ENCODE data around the gene FOXP1. TPM values are rescaled to one million over a fixed set of nuclear protein-coding genes. Genes with fewer than 3 reads are reported as not detected.

Gene FOXP1
- total and polyA plus RNA-seq, 7 experiments from 2014 or later: 104 to 537 (median 444) TPM

- peaks cover 34 to 70% of the 10 kb centered on the region in 2 donors for H3K4me1 ChIP-seq (ENCODE audit: control insufficient read depth in 2 of 2, insufficient read depth in 2 of 2, low read length in 2 of 2)
- H3K9me3 Mint-ChIP-seq: peaks cover 0 to 4% (median 0%) of the 10 kb centered on the region in 11 donors
- ATAC-seq (no peak), DNase-seq (no peak)
- peak overlapping the region; percentile 18 to 78 (median 60) for H3K4me3 Mint-ChIP-seq
- H3K9me3 ChIP-seq (ENCODE audit: control insufficient read depth in 2 of 3, low read length in 3 of 3): no peaks in the 10 kb centered on the region
- no peaks in the 10 kb centered on the region for H3K36me3 ChIP-seq (ENCODE audit: control insufficient read depth in 2 of 3, insufficient read depth in 3 of 3, low read length in 3 of 3)
- H3K4me3 ChIP-seq (ENCODE audit: low read length): no peak overlapping the region
- peaks cover 59 to 94% (median 90%) of the 10 kb centered on the region in 7 donors for H3K4me1 Mint-ChIP-seq
- no peaks in the 10 kb centered on the region for H3K27me3 Mint-ChIP-seq
- peaks cover 10 to 60% (median 53%) of the 10 kb centered on the region in 5 donors for H3K36me3 Mint-ChIP-seq
- H3K27ac ChIP-seq (ENCODE audit: low read depth, low read length): peak overlapping the region; percentile 42
- intact Hi-C loops (cut with micrococcal nuclease): loop anchor here (1.0 to 5.0 kb wide), 8 partner anchors 11 to 498 kb away; no protein-coding TSS in a partner anchor
- ChIA-PET POLR2A (interaction anchor here (0.7 to 2.3 kb wide), 10 partner anchors 9 to 341 kb away, joined by 3 to 9 read pairs (median 4); no protein-coding TSS in a partner anchor), CTCF (interaction anchor here (0.8 to 1.0 kb wide), 3 partner anchors 11 to 80 kb away, joined by 3 to 5 read pairs (median 3); no protein-coding TSS in a partner anchor)
- H3K27ac Mint-ChIP-seq: peak overlapping the region; percentile 43 to 98 (median 92)
- no peaks in the 10 kb centered on the region for H3K27me3 ChIP-seq (ENCODE audit: control insufficient read depth in 2 of 2, insufficient read depth in 2 of 2, low read length in 2 of 2)
These were observed 496.8 kb downstream of the FOXP1 start for GRCh38 chr3:71086777-71087142.

GRCh38 chr3:71083726-71084131, 499.8 kb downstream of the FOXP1 start:
- CTCF ChIA-PET: no interaction called here
- no peaks in the 10 kb centered on the region for H3K36me3 ChIP-seq (ENCODE audit: control insufficient read depth in 2 of 3, insufficient read depth in 3 of 3, low read length in 3 of 3)
- no peaks in the 10 kb centered on the region for H3K9me3 ChIP-seq (ENCODE audit: control insufficient read depth in 2 of 3, low read length in 3 of 3)
- peak overlapping the region in 9 of 10 donors; percentile 11 to 55 (median 34) for H3K4me3 Mint-ChIP-seq
- peak overlapping the region; percentile 32 for H3K27ac ChIP-seq (ENCODE audit: low read depth, low read length)
- intact Hi-C loops (cut with micrococcal nuclease): no loop called here
- POLR2A ChIA-PET: interaction anchor here (0.6 kb wide), 2 partner anchors 46 to 1932 kb away, joined by 3 to 4 read pairs; no protein-coding TSS in a partner anchor
- peak in 1 of 9 donors; percentile 35 for DNase-seq
- peaks cover 48 to 76% of the 10 kb centered on the region in 2 donors for H3K4me1 ChIP-seq (ENCODE audit: control insufficient read depth in 2 of 2, insufficient read depth in 2 of 2, low read length in 2 of 2)
- H3K27me3 ChIP-seq (ENCODE audit: control insufficient read depth in 2 of 2, insufficient read depth in 2 of 2, low read length in 2 of 2): no peaks in the 10 kb centered on the region
- H3K4me3 ChIP-seq (ENCODE audit: low read length): no peak overlapping the region
- H3K4me1 Mint-ChIP-seq: peaks cover 67 to 96% (median 90%) of the 10 kb centered on the region in 7 donors
- ATAC-seq: peak; percentile 36
- H3K27me3 Mint-ChIP-seq: no peaks in the 10 kb centered on the region
- peaks cover 0 to 2% (median 0%) of the 10 kb centered on the region in 11 donors for H3K9me3 Mint-ChIP-seq
- H3K27ac Mint-ChIP-seq: peak overlapping the region; percentile 18 to 90 (median 87)
- peaks cover 10 to 49% (median 44%) of the 10 kb centered on the region in 5 donors for H3K36me3 Mint-ChIP-seq

- Histone ChIP-seq H3K27me3 (ENCODE audit: control insufficient read depth in 2 of 2, insufficient read depth in 2 of 2, low read length in 2 of 2) (no peaks in the 10 kb centered on the region), H3K4me3 (ENCODE audit: low read length) (no peak overlapping the region), H3K36me3 (ENCODE audit: control insufficient read depth in 2 of 3, insufficient read depth in 3 of 3, low read length in 3 of 3) (no peaks in the 10 kb centered on the region), H3K9me3 (ENCODE audit: control insufficient read depth in 2 of 3, low read length in 3 of 3) (no peaks in the 10 kb centered on the region), H3K27ac (ENCODE audit: low read depth, low read length) (peak overlapping the region; percentile 32), H3K4me1 (ENCODE audit: control insufficient read depth in 2 of 2, insufficient read depth in 2 of 2, low read length in 2 of 2) (peaks cover 42 to 76% of the 10 kb centered on the region in 2 donors)
- Mint-ChIP-seq H3K27me3 (no peaks in the 10 kb centered on the region), H3K4me3 (peak overlapping the region in 6 of 10 donors; percentile 26 to 55 (median 44)), H3K27ac (peak overlapping the region in 8 of 9 donors; percentile 76 to 90 (median 87)), H3K36me3 (peaks cover 10 to 43% (median 39%) of the 10 kb centered on the region in 5 donors), H3K4me1 (peaks cover 65 to 96% (median 90%) of the 10 kb centered on the region in 7 donors), H3K9me3 (peaks cover 0 to 2% (median 0%) of the 10 kb centered on the region in 11 donors)
- DNase-seq (no peak), ATAC-seq (no peak)
- CTCF ChIA-PET: no interaction called here
- intact Hi-C loops (cut with micrococcal nuclease): no loop called here
- POLR2A ChIA-PET: no interaction called here
These were observed 500.7 kb downstream of the FOXP1 start for GRCh38 chr3:71082833-71083232.

DNA sequence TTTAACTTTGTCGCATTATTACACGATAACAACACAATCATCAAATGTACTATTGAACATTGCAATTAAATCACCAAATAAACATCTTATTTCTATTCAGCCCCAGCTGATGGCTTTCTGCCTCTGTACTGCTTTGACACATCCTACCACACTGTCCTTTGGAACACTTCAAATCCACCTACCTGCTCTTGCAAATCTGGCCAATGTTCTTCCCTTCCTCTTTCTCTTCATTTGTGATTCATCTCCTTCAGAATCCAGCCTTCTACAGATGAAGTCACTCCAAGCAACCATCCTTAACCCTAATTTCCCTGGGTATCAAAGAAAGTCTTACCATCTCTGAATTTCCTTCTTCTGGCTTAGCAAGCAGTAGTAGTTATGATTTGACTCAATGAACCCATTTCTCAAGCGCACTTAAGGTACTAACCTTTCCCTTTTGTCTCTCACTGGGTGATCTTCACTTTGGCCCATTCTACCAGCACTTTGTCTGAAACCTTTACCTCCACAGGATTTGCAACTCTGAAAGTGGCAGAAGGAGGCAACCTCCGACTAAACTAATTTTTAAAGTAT, 502.9 kb downstream of the FOXP1 start:
- ATAC-seq (no peak), DNase-seq (no peak)
- Histone ChIP-seq H3K36me3 (ENCODE audit: control insufficient read depth in 2 of 3, insufficient read depth in 3 of 3, low read length in 3 of 3) (no peaks in the 10 kb centered on the region), H3K27ac (ENCODE audit: low read depth, low read length) (peak overlapping the region; percentile 55), H3K9me3 (ENCODE audit: control insufficient read depth in 2 of 3, low read length in 3 of 3) (no peaks in the 10 kb centered on the region), H3K27me3 (ENCODE audit: control insufficient read depth in 2 of 2, insufficient read depth in 2 of 2, low read length in 2 of 2) (no peaks in the 10 kb centered on the region), H3K4me3 (ENCODE audit: low read length) (no peak overlapping the region), H3K4me1 (ENCODE audit: control insufficient read depth in 2 of 2, insufficient read depth in 2 of 2, low read length in 2 of 2) (peaks cover 25 to 75% of the 10 kb centered on the region in 2 donors)
- no peaks in the 10 kb centered on the region for H3K27me3 Mint-ChIP-seq
- peaks cover 10 to 41% (median 24%) of the 10 kb centered on the region in 5 donors for H3K36me3 Mint-ChIP-seq
- intact Hi-C loops (cut with micrococcal nuclease): loop anchor here in 1 of 2 donors (1.0 kb wide), 1 partner anchor 8 kb away; no protein-coding TSS in a partner anchor
- POLR2A ChIA-PET: interaction anchor here (1.0 to 1.1 kb wide), 2 partner anchors 30 to 50 kb away, joined by 3 read pairs; no protein-coding TSS in a partner anchor
- H3K4me1 Mint-ChIP-seq: peaks cover 70 to 98% (median 92%) of the 10 kb centered on the region in 7 donors
- CTCF ChIA-PET: interaction anchor here (1.0 kb wide), 1 partner anchor 9 kb away, joined by 3 read pairs; no protein-coding TSS in a partner anchor
- peak overlapping the region in 9 of 10 donors; percentile 2 to 66 (median 45) for H3K4me3 Mint-ChIP-seq
- peaks cover 0 to 2% (median 0%) of the 10 kb centered on the region in 11 donors for H3K9me3 Mint-ChIP-seq
- peak overlapping the region in 8 of 9 donors; percentile 74 to 88 (median 79) for H3K27ac Mint-ChIP-seq

DNA sequence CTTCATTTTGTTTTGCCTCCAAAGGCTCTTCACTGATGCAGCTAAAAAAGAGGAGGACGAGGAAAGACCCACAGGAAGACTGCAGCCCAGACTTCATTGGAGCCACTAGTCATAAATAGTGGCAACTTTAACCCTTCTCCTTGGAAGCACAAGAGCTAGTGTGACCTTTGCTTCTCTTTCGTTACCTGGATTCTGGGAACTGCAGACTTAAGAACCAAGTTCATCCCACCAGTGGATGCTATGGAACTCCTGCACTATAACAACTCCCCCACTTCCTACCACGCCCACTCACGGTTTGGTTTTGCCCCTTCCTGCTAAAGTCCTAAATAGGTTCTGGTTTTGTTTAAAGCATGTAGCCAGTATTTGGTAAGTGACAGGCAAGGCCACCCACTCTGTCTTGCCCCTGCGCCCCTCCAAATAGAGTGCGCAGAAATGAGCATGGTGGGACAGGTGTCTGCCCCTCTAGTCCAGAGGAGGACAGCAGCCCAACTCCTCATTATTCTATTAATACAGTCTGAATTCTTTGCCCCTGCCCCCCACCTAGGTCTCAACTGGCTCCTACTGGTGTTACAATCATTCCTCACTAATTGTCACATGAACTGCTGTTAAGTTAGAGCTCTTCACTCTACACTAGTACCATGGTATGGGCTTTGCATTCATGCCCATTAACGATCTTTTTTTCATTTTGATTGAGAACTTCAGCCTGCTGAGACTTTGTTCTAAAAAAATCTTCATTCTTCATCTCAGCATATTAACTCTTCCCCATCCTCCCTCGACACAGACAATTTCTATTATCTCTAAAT, 504.6 kb downstream of the FOXP1 start:
- peak overlapping the region; percentile 1 to 75 (median 58) for H3K4me3 Mint-ChIP-seq
- ATAC-seq: peak; percentile 42
- CTCF ChIA-PET: interaction anchor here (1.0 kb wide), 1 partner anchor 9 kb away, joined by 3 read pairs; no protein-coding TSS in a partner anchor
- H3K4me1 ChIP-seq (ENCODE audit: control insufficient read depth in 2 of 2, insufficient read depth in 2 of 2, low read length in 2 of 2): peaks cover 25 to 87% of the 10 kb centered on the region in 2 donors
- H3K4me1 Mint-ChIP-seq: peaks cover 59 to 97% (median 93%) of the 10 kb centered on the region in 7 donors
- H3K27me3 ChIP-seq (ENCODE audit: control insufficient read depth in 2 of 2, insufficient read depth in 2 of 2, low read length in 2 of 2): no peaks in the 10 kb centered on the region
- no peaks in the 10 kb centered on the region for H3K9me3 ChIP-seq (ENCODE audit: control insufficient read depth in 2 of 3, low read length in 3 of 3)
- H3K27ac Mint-ChIP-seq: peak overlapping the region in 8 of 9 donors; percentile 74 to 93 (median 81)
- no peak for DNase-seq
- H3K27ac ChIP-seq (ENCODE audit: low read depth, low read length): peak overlapping the region; percentile 41
- H3K36me3 Mint-ChIP-seq: peaks cover 8 to 36% (median 16%) of the 10 kb centered on the region in 5 donors
- H3K9me3 Mint-ChIP-seq: peaks cover 0 to 2% (median 0%) of the 10 kb centered on the region in 11 donors
- H3K36me3 ChIP-seq (ENCODE audit: control insufficient read depth in 2 of 3, insufficient read depth in 3 of 3, low read length in 3 of 3): no peaks in the 10 kb centered on the region
- no peaks in the 10 kb centered on the region for H3K27me3 Mint-ChIP-seq
- no peak overlapping the region for H3K4me3 ChIP-seq (ENCODE audit: low read length)
- intact Hi-C loops (cut with micrococcal nuclease): loop anchor here in 1 of 2 donors (2.0 kb wide), 1 partner anchor 14 kb away; no protein-coding TSS in a partner anchor
- POLR2A ChIA-PET: interaction anchor here (0.8 kb wide), 1 partner anchor 32 kb away, joined by 3 read pairs; no protein-coding TSS in a partner anchor

DNA sequence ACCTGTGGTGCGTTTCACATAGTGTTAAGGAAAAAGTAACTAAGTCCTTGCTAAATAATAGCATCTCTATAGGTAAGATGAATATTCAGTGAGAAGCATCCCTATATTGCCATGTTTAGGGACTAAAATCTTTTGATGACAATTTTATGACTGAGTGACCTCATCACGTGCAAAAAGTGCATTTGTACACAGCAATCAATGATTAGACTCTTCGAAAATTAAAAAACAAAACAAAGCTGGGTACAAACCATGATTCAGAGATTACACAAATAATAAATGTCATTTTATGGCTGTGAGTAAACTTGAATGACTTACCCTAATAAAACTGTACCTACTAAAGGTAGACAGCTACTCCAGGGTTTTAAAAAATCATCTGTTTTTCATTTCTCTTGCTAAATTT, 505.3 kb downstream of the FOXP1 start:
- no peak for DNase-seq
- no peak for ATAC-seq
- Mint-ChIP-seq H3K4me1 (peaks cover 62 to 97% (median 93%) of the 10 kb centered on the region in 7 donors), H3K9me3 (peaks cover 0 to 2% (median 0%) of the 10 kb centered on the region in 11 donors), H3K27me3 (no peaks in the 10 kb centered on the region), H3K27ac (peak overlapping the region in 8 of 9 donors; percentile 74 to 93 (median 81)), H3K36me3 (peaks cover 2 to 31% (median 9%) of the 10 kb centered on the region in 5 donors), H3K4me3 (peak overlapping the region in 8 of 10 donors; percentile 12 to 66 (median 44))
- Histone ChIP-seq H3K27me3 (ENCODE audit: control insufficient read depth in 2 of 2, insufficient read depth in 2 of 2, low read length in 2 of 2) (no peaks in the 10 kb centered on the region), H3K4me3 (ENCODE audit: low read length) (no peak overlapping the region), H3K9me3 (ENCODE audit: control insufficient read depth in 2 of 3, low read length in 3 of 3) (no peaks in the 10 kb centered on the region), H3K27ac (ENCODE audit: low read depth, low read length) (peak overlapping the region; percentile 41), H3K4me1 (ENCODE audit: control insufficient read depth in 2 of 2, insufficient read depth in 2 of 2, low read length in 2 of 2) (peaks cover 25 to 87% of the 10 kb centered on the region in 2 donors), H3K36me3 (ENCODE audit: control insufficient read depth in 2 of 3, insufficient read depth in 3 of 3, low read length in 3 of 3) (no peaks in the 10 kb centered on the region)
- CTCF ChIA-PET: interaction anchor here (1.0 kb wide), 1 partner anchor 8 kb away, joined by 3 read pairs; no protein-coding TSS in a partner anchor
- intact Hi-C loops (cut with micrococcal nuclease): loop anchor here in 1 of 2 donors (2.0 kb wide), 1 partner anchor 15 kb away; no protein-coding TSS in a partner anchor
- POLR2A ChIA-PET: interaction anchor here (0.6 kb wide), 1 partner anchor 15 kb away, joined by 3 read pairs; no protein-coding TSS in a partner anchor

Data from naive thymus-derived CD4-positive, alpha-beta T cell (primary cell).